ENCODE measurements around the gene SLC19A1.

Gene SLC19A1

GRCh38 chr21:45543710-45544448 lies 1.6 kb upstream of the SLC19A1 start:
- no peak for DNase-seq

- DNase-seq = no peak
Observed at GRCh38 chr21:45543371-45543709, 1.1 kb upstream of the SLC19A1 start.

- no peak for DNase-seq
Observed at GRCh38 chr21:45542667-45543370, 579 bp upstream of the SLC19A1 start.

GRCh38 chr21:45541221-45542039 lies 810 bp downstream of the SLC19A1 start:
- no peak for DNase-seq

GRCh38 chr21:45540601-45540970 lies 1.7 kb downstream of the SLC19A1 start:
- no peak for DNase-seq

GRCh38 chr21:45539796-45540600 lies 2.2 kb downstream of the SLC19A1 start:
- no peak for DNase-seq

- DNase-seq = no peak
Observed at GRCh38 chr21:45539046-45539795, 3.0 kb downstream of the SLC19A1 start.

- no peak for DNase-seq
Observed at GRCh38 chr21:45538381-45539045, 3.7 kb downstream of the SLC19A1 start.

- DNase-seq = no peak
Observed at GRCh38 chr21:45537746-45538291, 4.4 kb downstream of the SLC19A1 start.

- DNase-seq = no peak
Observed at GRCh38 chr21:45537111-45537745, 5.0 kb downstream of the SLC19A1 start.

GRCh38 chr21:45536301-45537081 lies 5.7 kb downstream of the SLC19A1 start:
- no peak for DNase-seq

- DNase-seq = no peak
Observed at GRCh38 chr21:45535341-45536081, 6.7 kb downstream of the SLC19A1 start.

- no peak for DNase-seq
Observed at GRCh38 chr21:45534636-45535331, 7.5 kb downstream of the SLC19A1 start.

- no peak for DNase-seq
Observed at GRCh38 chr21:45533846-45534635, 8.2 kb downstream of the SLC19A1 start.

- no peak for DNase-seq
Observed at GRCh38 chr21:45533361-45533845, 8.8 kb downstream of the SLC19A1 start.

- DNase-seq = no peak
Observed at GRCh38 chr21:45532826-45533360, 9.3 kb downstream of the SLC19A1 start.

Data from T1000 (cell line).